HepG2 (cell line): ENCODE data around the gene MSH4. TPM values are rescaled to one million over a fixed set of nuclear protein-coding genes. Genes with fewer than 3 reads are reported as not detected.
A peak's percentile ranks its signal among the peaks of the same experiment; 100 is the strongest.

Source experiments
- ATAC-seq: fragments of 200-7000 bp; cut with Tn5 transposase; 3 replicates; pipeline ENCODE4 v1.9.1; 2020; ENCODE audit warnings: mild to moderate bottlenecking, moderate library complexity
- BruUV-seq: library from RNA; stranded (reverse); fragments of 400-500 nt; replicated peaks from 2 replicates; lab custom pipeline; 2021; lab: Mats Ljungman, UMichigan
- CTCF ChIA-PET: fragments of 300-600 bp; formaldehyde crosslinking; extraction: SDS; loops from one replicate; lab custom pipeline; 2021; ENCODE audit warnings: low total read pairs, inconsistent platforms, low intra/inter-chr PET ratio; lab: Yijun Ruan, JAX
- POLR2A ChIA-PET: fragments of 350-600 bp; sonication (Branson Sonifier 250); formaldehyde crosslinking; loops from one replicate; lab custom pipeline; 2020; ENCODE audit warnings: antibody characterized with exemption, inconsistent platforms; lab: Yijun Ruan, JAX
- DNase-seq: peaks from one replicate; pipeline ENCODE4 v3.0.0-alpha.2; 2015; ENCODE audit warnings: low spot score
- FAIRE-seq: peaks from 3 replicates; lab custom pipeline; 2011; peaks lifted over from hg19 to GRCh38; lab: Jason Lieb, UNC
- H2AFZ ChIP-seq: one replicate; pipeline ENCODE4 v1.6.1; 2011; ENCODE audit warnings: low read length, inconsistent platforms
- H3K27ac ChIP-seq: fragments of 300-600 bp; 3 replicates; pipeline ENCODE4 v1.8.0; 2011; ENCODE audit warnings: mixed run types, mild to moderate bottlenecking, mixed read lengths, low read length, inconsistent platforms; ENCODE audit not compliant: insufficient read depth; ENCODE audit errors: extremely low read length
- H3K27me3 ChIP-seq, 2 experiments: fragments of 200-600 bp in 1 of 2; 2 replicates in 1 of 2; 3 replicates in 1 of 2; pipeline versions ENCODE4 v1.6.0 to v1.8.0; 2011; ENCODE audit warnings: low read length in 2 of 2, mild to moderate bottlenecking in 2 of 2, moderate library complexity in 2 of 2, inconsistent platforms in 1 of 2; ENCODE audit not compliant: insufficient read depth in 2 of 2, control insufficient read depth in 1 of 2
- H3K36me3 ChIP-seq, 2 experiments: fragments of 200-600 bp in 1 of 2; replicated peaks in 1 of 2; 2 replicates in 1 of 2; 3 replicates in 1 of 2; pipeline versions ENCODE4 v1.5.1 to v1.8.0; 2011; ENCODE audit warnings: low read length in 2 of 2, inconsistent platforms in 1 of 2; ENCODE audit not compliant: insufficient read depth in 2 of 2, control insufficient read depth in 1 of 2
- H3K4me1 ChIP-seq: 2 replicates; pipeline ENCODE4 v1.5.1; 2012; ENCODE audit warnings: low read length, inconsistent platforms; ENCODE audit not compliant: insufficient read depth
- H3K4me2 ChIP-seq: 2 replicates; pipeline ENCODE4 v1.6.0; 2011; ENCODE audit warnings: low read depth, low read length, inconsistent platforms
- H3K4me3 ChIP-seq, 3 experiments: fragments of 200-600 bp in 1 of 3; sonication (generic), shearing (Covaris generic) in 1 of 3; replicated peaks in 1 of 3; 2 replicates each; pipeline ENCODE4 v1.5.1; 2011 to 2016; ENCODE audit warnings: low read length in 3 of 3, inconsistent platforms in 2 of 3, low read depth in 2 of 3, mild to moderate bottlenecking in 2 of 3, control low read depth in 1 of 3, mixed read lengths in 1 of 3; ENCODE audit not compliant: insufficient read depth in 1 of 3
- H3K79me2 ChIP-seq: one replicate; pipeline ENCODE4 v1.6.1; 2011; ENCODE audit warnings: low read length, inconsistent platforms; ENCODE audit not compliant: insufficient read depth
- H3K9ac ChIP-seq: 2 replicates; pipeline ENCODE4 v1.6.0; 2011; ENCODE audit warnings: mild to moderate bottlenecking, low read depth, low read length, inconsistent platforms; ENCODE audit not compliant: insufficient read depth
- H3K9me3 ChIP-seq: 2 replicates; pipeline ENCODE4 v1.5.1; 2012; ENCODE audit warnings: mild to moderate bottlenecking, low read length
- H4K20me1 ChIP-seq: 2 replicates; pipeline ENCODE4 v1.6.0; 2011; ENCODE audit warnings: inconsistent platforms, mild to moderate bottlenecking, low read length, moderate library complexity; ENCODE audit not compliant: insufficient read depth
- LCORL ChIP-seq, 2 experiments: fragments of 450-650 bp in 1 of 2; sonication (generic) in 1 of 2; formaldehyde crosslinking in 1 of 2; IDR thresholded peaks; 2 replicates each; pipeline versions ENCODE4 v1.5.0 to v1.6.1; 2017 to 2020; ENCODE audit warnings: antibody characterized with exemption in 1 of 2, missing genetic modification reagents in 1 of 2
- RBFOX2 ChIP-seq: fragments of 200-400 bp; formaldehyde crosslinking; IDR thresholded peaks from 2 replicates; pipeline ENCODE4 v1.6.1; 2017; ENCODE audit warnings: low read depth, mild to moderate bottlenecking, low read length
- RBM22 ChIP-seq: fragments of 200-400 bp; formaldehyde crosslinking; optimal IDR thresholded peaks from 2 replicates; pipeline ENCODE3; 2017; ENCODE audit warnings: mild to moderate bottlenecking, low read length, moderate library complexity
- U2AF1 ChIP-seq: fragments of 200-400 bp; formaldehyde crosslinking; optimal IDR thresholded peaks from 2 replicates; pipeline ENCODE3; 2017; ENCODE audit warnings: mild to moderate bottlenecking, low read depth, low read length
- U2AF2 ChIP-seq: fragments of 200-400 bp; formaldehyde crosslinking; IDR thresholded peaks from 2 replicates; pipeline ENCODE4 v1.6.1; 2017; ENCODE audit warnings: low read depth, mild to moderate bottlenecking, low read length
- ZNF124 ChIP-seq: sonication (generic); formaldehyde crosslinking; IDR thresholded peaks from 2 replicates; pipeline ENCODE4 v1.4.0; 2020; ENCODE audit warnings: missing genetic modification reagents
- ZNF644 ChIP-seq: IDR thresholded peaks from 2 replicates; pipeline ENCODE4 v1.6.1; 2016; ENCODE audit warnings: low read depth
- ZNF766 ChIP-seq: sonication (generic); formaldehyde crosslinking; IDR thresholded peaks from 2 replicates; pipeline ENCODE4 v1.5.0; 2020; ENCODE audit warnings: missing genetic modification reagents, borderline replicate concordance
- WGBS: methylation state at CpG from one replicate; pipeline ENCODE4 v1.1.6; 2017; ENCODE audit warnings: low lambda C conversion rate; 5-methylcytosine and 5-hydroxymethylcytosine counted together
- in situ Hi-C: cut with HindIII; loops from 2 replicates; pipeline ENCODE4 v1.10.0; 2017; ENCODE audit warnings: low pct_unique_long_range_greater_than_20kb; ENCODE audit not compliant: extremely low pct_ligation_motif_present
- intact Hi-C: fragments of 100-400 bp; cut with micrococcal nuclease; formaldehyde crosslinking; loops from one replicate; pipeline ENCODE4 v1.10.0; 2022; ENCODE audit not compliant: unreplicated experiment
- polyA plus RNA-seq, 8 experiments: library from polyadenylated mRNA; depleted of rRNA in 3 of 8; stranded (reverse) in 7 of 8; unstranded in 1 of 8; fragments of >200 nt; fragmentation: Illumina TruSeq in 4 of 8; extraction: Trizol in 4 of 8; gene quantifications; 2 replicates each; pipeline versions ENCODE4 v1.2.1 to v1.2.3, GENCODE V29; 2011 to 2016; ENCODE audit warnings: low read depth in 4 of 8, missing spikeins in 1 of 8, mixed read lengths in 1 of 8; ENCODE audit not compliant: insufficient read depth in 1 of 8
- total RNA-seq, 5 experiments: library from RNA; depleted of rRNA; stranded (reverse); fragments of >200 nt; fragmentation: Illumina TruSeq; extraction: Trizol; gene quantifications; 2 replicates each; pipeline ENCODE4 v1.2.3, GENCODE V29; 2016; ENCODE audit warnings: low read depth in 1 of 5

Gene MSH4
- total and polyA plus RNA-seq, 2 of the 13 experiments (the other 11 are each of a cell fraction or from before 2014, with no cell fraction given) = 0.01 to 0.09 TPM

- no peak for FAIRE-seq
- Histone ChIP-seq H3K36me3 (peaks cover 8 to 63% of the 10 kb centered on the region in 2 experiments), H3K4me1 (peaks cover 53% of the 10 kb centered on the region), H2AFZ (no peak overlapping the region), H3K4me3 (peak overlapping the region in 1 of 3 experiments; percentile 5; a peak in 1 of 6 replicates), H3K27me3 (no peaks in the 10 kb centered on the region; a peak in 1 of 5 replicates), H3K4me2 (no peak overlapping the region; the same call in 1 of the 2 replicates), H3K9ac (no peak overlapping the region), H3K27ac (no peak overlapping the region), H3K79me2 (peaks cover 52% of the 10 kb centered on the region), H3K9me3 (no peaks in the 10 kb centered on the region), H4K20me1 (peaks cover 93% of the 10 kb centered on the region)
- in situ Hi-C loops = no loop called here
- POLR2A ChIA-PET = interaction anchor here (1.2 kb wide), 1 partner anchor 68 kb away, joined by 3 read pairs; no protein-coding TSS in a partner anchor
- BruUV-seq = no TSS peak
- no peak for DNase-seq
- 96% methylated on average over 3 of the region's 3 CpGs for WGBS
- TF ChIP-seq U2AF2 (no peak), RBM22 (peak; percentile 64), ZNF124 (CRISPR knock-in tag) (no peak), LCORL (IDR thresholded peaks at IDR 0.05) (no peak), LCORL (CRISPR knock-in tag; IDR thresholded peaks at IDR 0.05) (no peak), ZNF766 (CRISPR knock-in tag) (no peak)
- intact Hi-C loops = loop anchor here (5.0 kb wide), 1 partner anchor 525 kb away; no protein-coding TSS in a partner anchor
- ATAC-seq = no peak
- CTCF ChIA-PET = no interaction called here
These were observed 4.6 kb upstream of the MSH4 start for GRCh38 chr1:75792091-75792490.

GRCh38 chr1:75794382-75794781, 2.3 kb upstream of the MSH4 start:
- POLR2A ChIA-PET = interaction anchor here (6.6 kb wide), 1 partner anchor 8 kb away, joined by 54 read pairs; the partner anchor contains the start of gene RABGGTB
- H3K9ac ChIP-seq = no peak overlapping the region
- H3K36me3 ChIP-seq = peaks cover 8 to 59% of the 10 kb centered on the region in 2 experiments
- TF ChIP-seq U2AF1 (no peak), RBFOX2 (peak; percentile 3; the same call in 1 of the 2 replicates), ZNF644 (CRISPR knock-in tag) (no peak)
- FAIRE-seq = no peak
- WGBS = 99% methylated on average over 2 of the region's 2 CpGs
- no peak overlapping the region for H3K4me3 ChIP-seq
- intact Hi-C loops (loop anchor here (5.0 kb wide), 1 partner anchor 527 kb away; no protein-coding TSS in a partner anchor), in situ Hi-C loops (no loop called here)
- H3K9me3 ChIP-seq = no peaks in the 10 kb centered on the region
- CTCF ChIA-PET = no interaction called here
- H3K27ac ChIP-seq = no peak overlapping the region
- no peak overlapping the region for H2AFZ ChIP-seq
- no peak for ATAC-seq
- H3K79me2 ChIP-seq = peaks cover 29% of the 10 kb centered on the region
- no peak for DNase-seq
- no peak overlapping the region for H3K4me2 ChIP-seq
- no TSS peak for BruUV-seq
- no peaks in the 10 kb centered on the region for H3K27me3 ChIP-seq
- H3K4me1 ChIP-seq = peaks cover 48% of the 10 kb centered on the region
- peaks cover 74% of the 10 kb centered on the region for H4K20me1 ChIP-seq
